GM21786 (cell line): ENCODE measurements around the gene NTN4.
"Not testable (repeated sequence)": the region's sequence is repeated elsewhere in the genome, so short reads cannot be mapped to it uniquely, and the experiment has no call there.

Source experiments
- ATAC-seq: cut with Tn5 transposase; IDR thresholded peaks from one replicate; pipeline ENCODE4 v1.9.1; 2021; ENCODE audit not compliant: unreplicated experiment

The NTN4 gene

GRCh38 chr12:95790033-95790916 is at the start of gene NTN4:
Gene NTN4, minus strand, starts transcription at chr12:95790764. Its CDS starts 455 bp downstream, at chr12:95790309.
- ATAC-seq = peak; percentile 58

- ATAC-seq = no peak
Measured at GRCh38 chr12:95838125-95838524, 47.6 kb upstream of the NTN4 start.

- ATAC-seq = no peak
Measured at GRCh38 chr12:95837240-95838038, 46.9 kb upstream of the NTN4 start.

GRCh38 chr12:95836630-95837239 is 46.2 kb upstream of the NTN4 start:
- ATAC-seq = no peak

GRCh38 chr12:95836185-95836609 is 45.6 kb upstream of the NTN4 start:
- no peak for ATAC-seq

- no peak for ATAC-seq
Measured at GRCh38 chr12:95834572-95834971, 44.0 kb upstream of the NTN4 start.

GRCh38 chr12:95830335-95831089 is 39.9 kb upstream of the NTN4 start:
- no peak for ATAC-seq

- ATAC-seq = no peak
Measured at GRCh38 chr12:95829395-95829794, 38.8 kb upstream of the NTN4 start.

GRCh38 chr12:95820096-95820703 is 29.6 kb upstream of the NTN4 start:
- no peak for ATAC-seq

GRCh38 chr12:95815632-95816212 is 25.2 kb upstream of the NTN4 start:
- no peak for ATAC-seq

GRCh38 chr12:95812155-95812554 is 21.6 kb upstream of the NTN4 start:
- ATAC-seq = not testable (repeated sequence)

- no peak for ATAC-seq
Measured at GRCh38 chr12:95810411-95810810, 19.8 kb upstream of the NTN4 start.

GRCh38 chr12:95809000-95809680 is 18.6 kb upstream of the NTN4 start:
- no peak for ATAC-seq

- ATAC-seq = no peak
Measured at GRCh38 chr12:95808146-95808545, 17.6 kb upstream of the NTN4 start.

GRCh38 chr12:95805864-95806671 is 15.5 kb upstream of the NTN4 start:
- ATAC-seq = no peak

- ATAC-seq = no peak
Measured at GRCh38 chr12:95804291-95804690, 13.7 kb upstream of the NTN4 start.

GRCh38 chr12:95803817-95804216 is 13.3 kb upstream of the NTN4 start:
- no peak for ATAC-seq

- no peak for ATAC-seq
Measured at GRCh38 chr12:95802482-95803270, 12.1 kb upstream of the NTN4 start.
